HK-2 (cell line): ENCODE measurements around the gene TMEFF2.
A peak's percentile ranks its signal among the peaks of the same experiment; 100 is the strongest.
"Not testable (repeated sequence)": the region's sequence is repeated elsewhere in the genome, so short reads cannot be mapped to it uniquely, and the experiment has no call there.

Experiments used
- DNase-seq: peaks from one replicate; pipeline ENCODE4 v3.0.0-alpha.2; 2018; ENCODE audit not compliant: unreplicated experiment

Gene TMEFF2

DNA sequence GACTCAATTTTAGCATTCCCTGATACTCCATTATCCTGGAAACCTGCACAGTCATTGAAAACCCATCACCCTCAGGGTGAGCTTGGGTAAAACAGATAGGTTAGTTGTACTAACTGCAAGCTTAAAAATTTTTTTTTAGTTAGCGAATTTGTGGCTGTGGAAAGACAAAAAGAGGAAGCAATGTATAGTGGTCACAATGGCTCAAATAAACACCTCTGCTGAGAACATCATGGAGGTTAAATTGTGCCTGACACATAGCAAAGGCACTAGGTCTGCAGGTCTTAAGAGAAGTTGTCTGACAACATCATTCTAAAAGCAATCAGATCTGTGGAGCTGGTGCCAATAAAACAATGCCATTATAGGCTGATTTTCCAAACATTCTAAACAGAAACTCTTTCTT is 263.4 kb downstream of the TMEFF2 start:
- DNase-seq: no peak

GRCh38 chr2:191930205-191930604 is 264.5 kb downstream of the TMEFF2 start:
- DNase-seq: no peak

DNA sequence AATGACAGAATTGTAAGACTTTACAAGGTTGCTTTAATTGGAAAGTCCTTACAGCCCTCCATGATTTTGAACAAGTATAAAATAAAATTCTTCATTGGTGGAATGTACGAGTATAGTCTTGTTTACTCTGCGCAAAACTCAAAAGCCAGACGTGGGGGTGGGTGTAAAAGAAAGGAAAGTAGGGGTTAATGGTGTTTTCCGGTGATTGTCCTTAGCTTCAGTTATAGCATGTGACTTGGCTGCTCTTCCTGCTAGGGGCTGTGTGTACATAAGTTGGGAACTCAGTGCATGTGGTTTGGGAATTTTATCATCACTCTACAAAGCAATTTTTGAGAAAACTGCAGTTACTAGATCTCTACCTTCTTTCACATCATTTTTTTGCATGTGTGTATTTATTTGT is 265.4 kb downstream of the TMEFF2 start:
- DNase-seq: no peak

- DNase-seq: no peak
These were observed 266.7 kb downstream of the TMEFF2 start for GRCh38 chr2:191927991-191928390.

- DNase-seq: peak; percentile 73
These were observed 267.3 kb downstream of the TMEFF2 start for GRCh38 chr2:191927319-191927867.

GRCh38 chr2:191926671-191927070 is 268.1 kb downstream of the TMEFF2 start:
- no peak for DNase-seq

DNA sequence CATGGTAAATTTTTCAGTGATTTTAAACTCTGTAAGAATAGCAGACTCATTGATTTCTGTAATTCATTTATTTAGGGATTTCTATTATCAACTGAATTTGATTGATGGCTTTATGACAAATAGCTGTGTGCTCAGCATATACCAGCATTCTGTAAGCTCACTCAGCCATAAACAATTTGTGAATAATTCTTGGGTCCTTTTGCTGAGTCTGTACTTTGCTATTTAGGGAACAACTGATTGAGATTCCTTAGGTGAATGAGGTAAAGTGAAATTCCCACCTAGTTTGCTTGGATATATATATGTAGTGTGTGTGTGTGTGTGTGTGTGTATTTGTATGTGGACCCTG is 271.1 kb downstream of the TMEFF2 start:
- no peak for DNase-seq

DNA sequence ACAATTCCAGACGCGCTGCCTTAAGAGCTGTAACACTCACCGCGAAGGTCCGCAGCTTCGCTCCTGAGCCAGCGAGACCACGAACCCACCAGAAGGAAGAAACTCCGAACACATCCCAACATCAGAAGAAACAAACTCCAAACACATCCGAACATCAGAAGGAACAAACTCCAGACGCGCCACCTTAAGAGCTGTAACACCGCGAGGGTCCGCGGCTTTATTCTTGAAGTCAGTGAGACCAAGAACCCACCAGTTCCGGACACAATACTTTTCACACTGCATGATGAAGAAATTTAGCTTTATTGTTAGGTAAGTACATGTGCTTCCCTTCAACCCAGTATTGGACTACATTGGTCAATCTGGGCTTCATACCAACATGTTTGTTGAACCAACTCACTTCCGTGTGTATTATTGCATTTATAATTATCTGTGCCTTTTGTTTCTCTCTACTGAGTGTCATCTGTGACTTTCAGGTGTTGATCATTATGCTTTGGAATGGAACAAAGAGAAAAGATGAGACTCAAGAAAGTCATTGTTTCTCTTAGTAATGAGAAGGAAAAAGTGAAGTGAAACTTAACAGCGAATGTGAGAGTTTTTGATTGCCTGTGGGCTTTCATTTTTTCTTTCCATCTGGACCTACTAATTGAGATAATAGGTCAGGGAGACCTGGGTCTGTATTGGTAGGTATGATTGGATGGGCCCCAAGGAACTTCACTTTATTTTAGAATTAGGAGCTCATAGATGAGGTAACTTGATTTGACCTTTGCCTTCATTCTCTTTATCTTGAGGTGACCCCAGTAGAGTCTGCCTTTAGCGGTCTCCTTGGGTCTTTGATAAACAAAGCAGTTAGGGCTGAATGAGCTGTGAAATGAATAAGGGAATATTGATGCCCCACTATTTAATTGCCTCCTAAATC is 271.7 kb downstream of the TMEFF2 start:
- DNase-seq: no peak

DNA sequence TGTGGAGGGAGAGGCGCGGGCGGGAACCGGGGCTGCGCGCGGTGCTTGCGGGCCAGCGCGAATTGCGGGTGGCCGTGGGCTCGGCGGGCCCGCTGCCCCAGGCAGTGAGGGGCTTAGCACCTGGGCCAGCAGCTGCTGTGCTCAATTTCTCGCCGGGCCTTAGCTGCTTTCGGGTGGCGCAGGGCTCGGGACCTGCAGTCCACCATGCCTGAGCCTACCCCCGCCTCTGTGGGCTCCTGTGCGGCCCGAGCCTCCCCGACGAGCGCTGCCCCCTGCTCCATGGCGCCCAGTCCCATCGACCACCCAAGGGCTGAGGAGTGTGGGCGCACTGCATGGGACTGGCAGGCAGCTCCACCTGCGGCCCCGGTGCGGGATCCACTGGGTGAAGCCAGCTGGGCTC is 273.1 kb downstream of the TMEFF2 start:
- not testable (repeated sequence) for DNase-seq

GRCh38 chr2:191920502-191920901 is 274.2 kb downstream of the TMEFF2 start:
- DNase-seq: no peak

- no peak for DNase-seq
These were observed 276.6 kb downstream of the TMEFF2 start for GRCh38 chr2:191917967-191918651.

- DNase-seq: no peak
These were observed 277.3 kb downstream of the TMEFF2 start for GRCh38 chr2:191917430-191917881.

GRCh38 chr2:191916826-191917225 is 277.9 kb downstream of the TMEFF2 start:
- no peak for DNase-seq

DNA sequence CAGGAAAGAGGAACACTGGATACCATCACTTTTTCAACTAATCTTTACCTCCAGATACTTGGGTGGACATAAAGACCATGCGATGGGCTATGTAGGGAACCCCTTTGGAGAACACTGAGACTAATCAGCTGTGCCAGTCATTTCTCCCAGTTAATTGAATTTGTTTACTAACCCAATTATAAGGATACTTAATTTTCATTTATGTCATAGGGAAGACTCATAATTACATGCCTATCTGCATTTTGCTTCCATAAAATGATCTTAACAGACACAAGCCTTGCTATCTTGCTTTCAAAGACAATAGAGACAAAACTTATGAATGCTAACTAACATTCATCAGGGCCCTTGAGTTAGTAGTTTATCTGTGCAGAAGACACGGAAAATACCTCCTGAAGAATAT is 279.0 kb downstream of the TMEFF2 start:
- DNase-seq: no peak

GRCh38 chr2:191913796-191914195 is 280.9 kb downstream of the TMEFF2 start:
- DNase-seq: no peak

- DNase-seq: no peak
These were observed 282.0 kb downstream of the TMEFF2 start for GRCh38 chr2:191912764-191913163.

GRCh38 chr2:191910518-191910917 is 284.2 kb downstream of the TMEFF2 start:
- no peak for DNase-seq

DNA sequence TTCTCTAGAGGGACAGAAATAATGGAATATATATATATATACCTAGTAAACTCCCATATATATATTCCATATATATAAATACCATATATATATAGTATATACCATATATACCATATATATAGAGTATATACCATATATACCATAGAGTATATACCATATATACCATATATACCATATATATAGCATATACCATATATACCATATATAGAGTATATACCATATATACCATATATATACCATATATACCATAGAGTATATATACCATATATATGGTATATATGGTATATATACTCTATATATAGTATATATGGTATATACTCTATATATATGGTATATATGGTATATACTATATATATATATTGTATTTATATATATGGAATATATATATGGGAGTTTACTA is 285.9 kb downstream of the TMEFF2 start:
- DNase-seq: no peak

DNA sequence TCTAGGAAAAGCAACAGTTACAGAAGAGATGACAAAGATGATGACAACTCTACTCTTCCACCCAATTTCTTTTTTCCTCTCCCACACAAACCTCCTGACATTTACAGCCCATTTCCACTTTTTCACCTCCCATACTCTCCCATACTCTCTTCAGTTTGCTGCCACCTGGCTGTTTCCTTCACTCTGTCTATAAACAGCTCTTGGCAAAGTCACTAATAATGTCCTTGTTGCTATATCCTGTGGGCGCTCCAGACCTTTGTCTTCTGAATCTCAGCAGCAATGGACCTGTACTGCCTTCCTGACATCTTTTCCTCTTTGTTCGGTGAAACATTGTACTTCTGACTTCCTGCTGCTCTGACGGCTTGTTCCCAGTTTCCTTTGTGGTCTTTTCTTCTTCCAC is 287.2 kb downstream of the TMEFF2 start:
- DNase-seq: no peak

- no peak for DNase-seq
These were observed 287.6 kb downstream of the TMEFF2 start for GRCh38 chr2:191907091-191907490.

DNA sequence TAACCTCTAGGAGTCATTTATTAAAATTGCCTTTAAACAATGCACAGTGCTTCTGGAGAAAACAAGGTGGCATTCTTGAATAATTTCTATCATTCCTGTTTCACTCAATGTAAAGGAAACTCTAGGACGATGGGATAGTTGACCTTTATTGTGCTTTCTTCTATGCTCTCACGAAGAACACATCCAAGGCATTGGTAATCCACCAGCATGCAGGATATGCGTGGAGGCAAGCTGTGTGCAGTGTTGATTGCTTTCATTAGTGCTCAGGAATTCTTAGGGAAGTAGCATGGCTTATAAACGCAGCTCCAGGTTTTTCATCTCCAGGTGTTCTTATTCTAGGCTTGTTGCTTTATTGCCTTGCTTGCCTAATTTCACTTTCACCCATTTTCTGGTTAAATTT is 289.4 kb downstream of the TMEFF2 start:
- DNase-seq: no peak

GRCh38 chr2:191901031-191901430 is 293.7 kb downstream of the TMEFF2 start:
- no peak for DNase-seq

GRCh38 chr2:191899410-191899809 is 295.3 kb downstream of the TMEFF2 start:
- no peak for DNase-seq
